CD14-positive monocyte (primary cell): ENCODE results near the gene SIX2. TPM values are rescaled to one million over a fixed set of nuclear protein-coding genes. Genes with fewer than 3 reads are reported as not detected.

ENCODE experiments used
- DNase-seq, 3 donors: peaks; one replicate each; pipeline ENCODE4 v3.0.0-alpha.2; 2011 to 2022
- H2AFZ ChIP-seq: 2 replicates; pipeline ENCODE4 v1.6.0; 2012; ENCODE audit warnings: mild to moderate bottlenecking, low read depth, low read length, inconsistent platforms; ENCODE audit not compliant: insufficient read depth, poor library complexity, severe bottlenecking
- H3K27ac ChIP-seq, 2 donors: 1 replicate in 1 of 2; 2 replicates in 1 of 2; pipeline ENCODE4 v1.5.1; 2012 to 2013; ENCODE audit warnings: low read length in 2 of 2, control low read depth in 1 of 2, inconsistent platforms in 1 of 2, low read depth in 1 of 2, mild to moderate bottlenecking in 1 of 2
- H3K27me3 ChIP-seq, 2 donors: one replicate each; pipeline versions ENCODE4 v1.6.0 to v1.6.1; 2011 to 2013; ENCODE audit warnings: low read length in 2 of 2; ENCODE audit not compliant: control insufficient read depth in 2 of 2, insufficient read depth in 2 of 2
- H3K36me3 ChIP-seq, 2 donors: replicated peaks in 1 of 2; 1 replicate in 1 of 2; 2 replicates in 1 of 2; pipeline versions ENCODE4 v1.5.1 to v1.6.1; 2012 to 2013; ENCODE audit warnings: low read length in 2 of 2, control low read depth in 1 of 2, inconsistent platforms in 1 of 2, mild to moderate bottlenecking in 1 of 2; ENCODE audit not compliant: insufficient read depth in 2 of 2, control insufficient read depth in 1 of 2
- H3K4me1 ChIP-seq, 2 donors: 1 replicate in 1 of 2; 2 replicates in 1 of 2; pipeline versions ENCODE4 v1.5.1 to v1.6.1; 2012 to 2013; ENCODE audit warnings: low read length in 2 of 2, control low read depth in 1 of 2, inconsistent platforms in 1 of 2, mild to moderate bottlenecking in 1 of 2, moderate library complexity in 1 of 2; ENCODE audit not compliant: insufficient read depth in 2 of 2, control insufficient read depth in 1 of 2
- H3K4me2 ChIP-seq: replicated peaks from 2 replicates; pipeline ENCODE3; 2012; ENCODE audit warnings: low read length, moderate library complexity, mild to moderate bottlenecking; ENCODE audit not compliant: poor library complexity, severe bottlenecking; ENCODE audit errors: extremely low read depth
- H3K4me3 ChIP-seq, 3 experiments: fragments of 200-600 bp in 1 of 3; sonication (generic) in 1 of 3; replicated peaks in 1 of 3; 1 replicate in 2 of 3; 2 replicates in 1 of 3; pipeline ENCODE4 v1.5.1; 2011 to 2013; ENCODE audit warnings: low read length in 3 of 3, mild to moderate bottlenecking in 3 of 3, control low read depth in 2 of 3, low read depth in 2 of 3, inconsistent platforms in 1 of 3, moderate library complexity in 1 of 3
- H3K79me2 ChIP-seq: 2 replicates; pipeline ENCODE4 v1.6.0; 2012; ENCODE audit warnings: mild to moderate bottlenecking, control low read depth, inconsistent platforms, low read length, moderate library complexity; ENCODE audit not compliant: insufficient read depth
- H3K9ac ChIP-seq: 2 replicates; pipeline ENCODE4 v1.6.0; 2017; ENCODE audit warnings: low read length, mild to moderate bottlenecking; ENCODE audit not compliant: insufficient read depth, poor library complexity, severe bottlenecking
- H3K9me3 ChIP-seq, 2 donors: replicated peaks in 1 of 2; 1 replicate in 1 of 2; 2 replicates in 1 of 2; pipeline versions ENCODE4 v1.5.1 to v1.6.1; 2012 to 2013; ENCODE audit warnings: low read length in 2 of 2, control low read depth in 1 of 2; ENCODE audit not compliant: control insufficient read depth in 1 of 2, insufficient read depth in 1 of 2
- H4K20me1 ChIP-seq: 2 replicates; pipeline ENCODE4 v1.6.0; 2012; ENCODE audit warnings: mild to moderate bottlenecking, low read length, control low read depth, moderate library complexity; ENCODE audit not compliant: insufficient read depth
- H3K27ac Mint-ChIP-seq, 7 donors: one replicate each; pipeline ENCODE4 v1.8.0; 2020; ENCODE audit warnings: mild to moderate bottlenecking in 7 of 7, mixed read lengths in 7 of 7, moderate library complexity in 6 of 7, inconsistent platforms in 2 of 7
- H3K27me3 Mint-ChIP-seq, 3 donors: one replicate each; pipeline ENCODE4 v1.8.0; 2021 to 2022; ENCODE audit warnings: low read depth in 3 of 3, mild to moderate bottlenecking in 3 of 3, mixed read lengths in 3 of 3, moderate library complexity in 3 of 3, inconsistent platforms in 1 of 3
- H3K36me3 Mint-ChIP-seq, 2 donors: one replicate each; pipeline ENCODE4 v1.8.0; 2020; ENCODE audit warnings: mixed read lengths in 2 of 2, inconsistent platforms in 1 of 2, mild to moderate bottlenecking in 1 of 2
- H3K4me1 Mint-ChIP-seq: one replicate; pipeline ENCODE4 v1.8.0; 2020; ENCODE audit warnings: mild to moderate bottlenecking, mixed read lengths
- H3K4me3 Mint-ChIP-seq, 2 donors: one replicate each; pipeline ENCODE4 v1.8.0; 2020; ENCODE audit warnings: mild to moderate bottlenecking in 2 of 2, mixed read lengths in 2 of 2, moderate library complexity in 1 of 2
- H3K9me3 Mint-ChIP-seq, 7 donors: one replicate each; pipeline ENCODE4 v1.8.0; 2020 to 2022; ENCODE audit warnings: mixed read lengths in 7 of 7, mild to moderate bottlenecking in 6 of 7, moderate library complexity in 6 of 7, inconsistent platforms in 2 of 7
- WGBS: methylation state at CpG from one replicate; pipeline ENCODE4 v1.1.5; 2013; ENCODE audit warnings: missing lambda C conversion rate; ENCODE audit not compliant: insufficient coverage; 5-methylcytosine and 5-hydroxymethylcytosine counted together
- intact Hi-C, 2 donors: fragments of 100-400 bp; cut with micrococcal nuclease; formaldehyde crosslinking; loops; one replicate each; pipeline versions ENCODE4 v1.15.0 to v1.15.1; 2023
- polyA plus RNA-seq, 3 donors: library from polyadenylated mRNA; depleted of rRNA in 1 of 3; unstranded in 2 of 3; stranded (reverse) in 1 of 3; fragments of 300-500 nt in 2 of 3; fragments of >200 nt in 1 of 3; fragmentation: Illumina TruSeq in 2 of 3; gene quantifications; 1 replicate in 2 of 3; 2 replicates in 1 of 3; pipeline ENCODE4 v1.2.3, GENCODE V29; 2012 to 2021
- TF ChIP-seq, protein P1 (sequence below): fragments of 200-600 bp; IDR thresholded peaks from one replicate; pipeline ENCODE4 v1.8.0; 2022; ENCODE audit warnings: antibody characterized with exemption, mild to moderate bottlenecking

Gene SIX2
- polyA plus RNA-seq, 3 donors = not detected

DNA sequence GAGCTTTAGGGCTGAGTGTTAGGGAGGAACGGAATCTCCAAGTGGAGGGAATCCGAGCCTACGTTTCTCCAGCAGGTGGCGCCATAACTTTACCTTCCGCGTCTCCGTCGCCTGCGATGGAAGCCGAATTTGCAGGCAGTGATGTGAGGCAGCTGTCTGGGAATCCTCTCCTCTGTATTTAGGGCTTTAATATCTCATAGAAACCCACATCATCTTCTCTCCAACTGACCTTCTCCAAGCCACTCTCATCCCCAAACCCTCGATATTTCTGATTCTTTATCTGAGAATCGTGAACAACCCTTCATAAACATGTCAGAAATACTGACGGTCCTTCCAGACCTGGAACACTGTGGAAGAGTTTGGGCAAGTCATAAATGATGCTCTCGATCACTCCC is 27.5 kb downstream of the SIX2 start:
- no peaks in the 10 kb centered on the region for H3K79me2 ChIP-seq
- H3K27me3 ChIP-seq = peaks cover 3 to 12% of the 10 kb centered on the region in 2 donors
- WGBS = 6% methylated on average over 6 of the region's 14 CpGs
- peaks cover 12 to 25% (median 13%) of the 10 kb centered on the region in 3 donors for H3K27me3 Mint-ChIP-seq
- H3K27ac ChIP-seq = no peak overlapping the region
- no peaks in the 10 kb centered on the region for H3K36me3 Mint-ChIP-seq
- DNase-seq = peak; percentile 42 to 62 (median 49)
- no peaks in the 10 kb centered on the region for H4K20me1 ChIP-seq
- TF ChIP-seq, protein P1, sequence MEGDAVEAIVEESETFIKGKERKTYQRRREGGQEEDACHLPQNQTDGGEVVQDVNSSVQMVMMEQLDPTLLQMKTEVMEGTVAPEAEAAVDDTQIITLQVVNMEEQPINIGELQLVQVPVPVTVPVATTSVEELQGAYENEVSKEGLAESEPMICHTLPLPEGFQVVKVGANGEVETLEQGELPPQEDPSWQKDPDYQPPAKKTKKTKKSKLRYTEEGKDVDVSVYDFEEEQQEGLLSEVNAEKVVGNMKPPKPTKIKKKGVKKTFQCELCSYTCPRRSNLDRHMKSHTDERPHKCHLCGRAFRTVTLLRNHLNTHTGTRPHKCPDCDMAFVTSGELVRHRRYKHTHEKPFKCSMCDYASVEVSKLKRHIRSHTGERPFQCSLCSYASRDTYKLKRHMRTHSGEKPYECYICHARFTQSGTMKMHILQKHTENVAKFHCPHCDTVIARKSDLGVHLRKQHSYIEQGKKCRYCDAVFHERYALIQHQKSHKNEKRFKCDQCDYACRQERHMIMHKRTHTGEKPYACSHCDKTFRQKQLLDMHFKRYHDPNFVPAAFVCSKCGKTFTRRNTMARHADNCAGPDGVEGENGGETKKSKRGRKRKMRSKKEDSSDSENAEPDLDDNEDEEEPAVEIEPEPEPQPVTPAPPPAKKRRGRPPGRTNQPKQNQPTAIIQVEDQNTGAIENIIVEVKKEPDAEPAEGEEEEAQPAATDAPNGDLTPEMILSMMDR = peak; percentile 87
- peaks cover 6 to 7% of the 10 kb centered on the region in 2 donors for H3K9me3 ChIP-seq
- peaks cover 3% of the 10 kb centered on the region for H3K4me1 Mint-ChIP-seq
- no peaks in the 10 kb centered on the region for H3K36me3 ChIP-seq
- peaks cover 3 to 16% (median 12%) of the 10 kb centered on the region in 7 donors for H3K9me3 Mint-ChIP-seq
- no peak overlapping the region for H3K4me3 ChIP-seq
- H2AFZ ChIP-seq = no peak overlapping the region
- intact Hi-C loops = loop anchor here (2.0 to 5.0 kb wide), 3 partner anchors 513 to 596 kb away; no protein-coding TSS in a partner anchor
- H3K9ac ChIP-seq = no peak overlapping the region
- H3K4me3 Mint-ChIP-seq = no peak overlapping the region
- no peak overlapping the region for H3K4me2 ChIP-seq
- no peak overlapping the region for H3K27ac Mint-ChIP-seq
- H3K4me1 ChIP-seq = no peaks in the 10 kb centered on the region

DNA sequence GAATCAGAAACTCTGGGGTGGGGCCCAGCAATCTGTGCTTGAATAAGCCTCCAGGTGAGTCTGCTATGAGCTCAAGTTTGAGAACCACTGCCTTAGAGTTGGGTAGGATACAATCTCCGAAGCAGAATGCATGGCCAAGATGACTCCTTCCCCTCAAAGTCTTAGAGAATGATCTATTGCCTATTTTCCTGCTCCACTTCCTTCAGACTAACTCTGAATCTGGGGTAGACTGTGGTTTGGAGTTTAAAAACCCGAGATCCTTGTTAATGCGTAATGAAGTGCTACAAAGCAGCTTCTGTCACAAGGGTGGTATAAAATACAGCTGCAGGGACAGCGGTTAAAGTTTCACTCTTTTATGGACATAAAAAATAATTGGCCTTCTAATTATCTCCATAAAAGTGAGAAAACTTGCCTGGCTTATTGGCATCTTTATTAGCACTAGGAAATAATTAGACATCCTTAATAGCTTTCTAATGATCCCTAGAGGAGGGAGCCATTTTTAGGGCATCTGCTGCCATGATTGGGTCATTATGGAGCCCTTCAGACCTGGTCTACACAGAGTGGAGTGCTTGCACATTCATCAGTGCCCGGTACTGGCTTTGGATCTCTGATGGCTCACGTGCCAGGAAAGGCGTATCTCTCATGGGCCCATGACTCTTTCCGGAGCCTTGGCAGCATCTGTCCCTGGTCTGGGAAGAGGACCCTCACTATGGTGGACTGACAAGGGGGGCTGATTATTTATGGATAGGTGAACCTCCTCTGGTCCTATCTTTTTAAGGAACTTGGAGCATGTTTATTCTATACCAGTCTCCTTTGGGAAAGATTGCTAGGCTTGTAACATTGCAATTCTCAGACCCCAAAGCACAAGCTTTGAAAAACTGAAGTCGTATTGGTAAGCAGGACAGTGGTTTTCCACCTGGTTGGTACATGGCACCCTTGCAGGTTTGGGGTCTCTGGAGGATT is 28.2 kb downstream of the SIX2 start:
- no peak overlapping the region for H3K4me2 ChIP-seq
- H3K9me3 ChIP-seq = peaks cover 6 to 7% of the 10 kb centered on the region in 2 donors
- H3K4me3 Mint-ChIP-seq = no peak overlapping the region
- DNase-seq = no peak
- peaks cover 13 to 21% (median 13%) of the 10 kb centered on the region in 3 donors for H3K27me3 Mint-ChIP-seq
- TF ChIP-seq, protein P1 = no peak
- H3K27me3 ChIP-seq = peaks cover 3 to 8% of the 10 kb centered on the region in 2 donors
- no peaks in the 10 kb centered on the region for H3K36me3 ChIP-seq
- no peaks in the 10 kb centered on the region for H3K36me3 Mint-ChIP-seq
- H3K4me3 ChIP-seq = no peak overlapping the region
- no peak overlapping the region for H3K27ac Mint-ChIP-seq
- 78% methylated on average over 5 of the region's 9 CpGs for WGBS
- H3K9ac ChIP-seq = no peak overlapping the region
- no peaks in the 10 kb centered on the region for H4K20me1 ChIP-seq
- no peaks in the 10 kb centered on the region for H3K4me1 ChIP-seq
- H3K4me1 Mint-ChIP-seq = peaks cover 3% of the 10 kb centered on the region
- H3K27ac ChIP-seq = no peak overlapping the region
- peaks cover 3 to 13% (median 10%) of the 10 kb centered on the region in 7 donors for H3K9me3 Mint-ChIP-seq
- intact Hi-C loops = loop anchor here (2.0 to 5.0 kb wide), 3 partner anchors 514 to 596 kb away; no protein-coding TSS in a partner anchor
- no peak overlapping the region for H2AFZ ChIP-seq
- no peaks in the 10 kb centered on the region for H3K79me2 ChIP-seq
